Measurements from ENCODE around the gene SLC22A3. TPM values are rescaled to one million over a fixed set of nuclear protein-coding genes. Genes with fewer than 3 reads are reported as not detected.
A peak's percentile ranks its signal among the peaks of the same experiment; 100 is the strongest.

Gene SLC22A3
- total and polyA plus RNA-seq, 2 donors (not counting 1 experiment from before 2014, with no cell fraction given), result under 0.01 to 0.03 TPM

GRCh38 chr6:160455541-160456213, 107.5 kb downstream of the SLC22A3 start:
- TF ChIP-seq EZH2 (IDR thresholded peaks at IDR 0.05; ENCODE audit: low read length, missing control alignments) (no peak), CTCF (conservative IDR thresholded peaks at IDR 0.05 in 1 of 2, IDR thresholded peaks at IDR 0.05 in 1 of 2; ENCODE audit: low read depth in 1 of 2, low read length in 2 of 2) (peak; percentile 96 to 97)
- Histone ChIP-seq H3K4me1 (ENCODE audit: control insufficient read depth, extremely low read depth, insufficient read depth, low read length) (no peaks in the 10 kb centered on the region), H3K9ac (ENCODE audit: insufficient read depth, low read length) (no peak overlapping the region), H3K4me2 (ENCODE audit: extremely low read depth, insufficient read depth, low read length) (peak overlapping the region; percentile 87), H2AFZ (ENCODE audit: low read length) (peak overlapping the region; percentile 81), H3K36me3 (ENCODE audit: control insufficient read depth, insufficient read depth, low read length) (no peaks in the 10 kb centered on the region), H3K27ac (ENCODE audit: insufficient read depth, low read length) (no peak overlapping the region), H3K79me2 (ENCODE audit: control insufficient read depth, insufficient read depth, low read length) (no peaks in the 10 kb centered on the region), H3K4me3 (replicated peaks in 1 of 4; ENCODE audit: control extremely low read depth in 1 of 4, insufficient read depth in 1 of 4, low read depth in 3 of 4, low read length in 4 of 4) (peak overlapping the region; percentile 29 to 44 (median 36)), H3K27me3 (ENCODE audit: control insufficient read depth, insufficient read depth, low read length) (no peaks in the 10 kb centered on the region), H3K9me3 (ENCODE audit: control insufficient read depth, insufficient read depth, low read depth, low read length) (no peaks in the 10 kb centered on the region), H4K20me1 (ENCODE audit: control insufficient read depth, extremely low read depth, insufficient read depth, low read length) (no peaks in the 10 kb centered on the region)
- DNase-seq (ENCODE audit: low read depth in 2 of 2), result peak; percentile 42 to 68

DNA sequence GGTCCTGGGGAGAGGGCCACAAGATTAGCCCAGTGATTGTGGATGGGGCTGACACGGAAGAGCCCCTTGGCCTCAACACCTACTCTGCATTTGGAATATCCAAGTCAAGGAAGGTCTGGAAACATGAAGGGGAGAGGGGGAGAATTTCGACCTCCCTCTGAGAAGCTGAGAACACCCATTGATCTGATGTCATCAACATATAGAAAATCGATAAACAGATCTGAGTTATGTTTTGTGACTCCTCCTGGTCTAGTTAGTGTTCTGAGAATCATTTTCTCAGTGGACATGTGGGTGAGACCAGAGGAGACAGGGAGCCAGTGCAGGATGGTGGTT, 108.0 kb downstream of the SLC22A3 start:
- no peaks in the 10 kb centered on the region for H3K9me3 ChIP-seq (ENCODE audit: control insufficient read depth, insufficient read depth, low read depth, low read length)
- no peak overlapping the region for H3K9ac ChIP-seq (ENCODE audit: insufficient read depth, low read length)
- no peaks in the 10 kb centered on the region for H3K4me1 ChIP-seq (ENCODE audit: control insufficient read depth, extremely low read depth, insufficient read depth, low read length)
- no peak for TF ChIP-seq CTCF (conservative IDR thresholded peaks at IDR 0.05 in 1 of 2, IDR thresholded peaks at IDR 0.05 in 1 of 2; ENCODE audit: low read depth in 1 of 2, low read length in 2 of 2)
- TF ChIP-seq EZH2 (IDR thresholded peaks at IDR 0.05; ENCODE audit: low read length, missing control alignments), result no peak
- no peak overlapping the region for H3K27ac ChIP-seq (ENCODE audit: insufficient read depth, low read length)
- no peaks in the 10 kb centered on the region for H3K36me3 ChIP-seq (ENCODE audit: control insufficient read depth, insufficient read depth, low read length)
- no peaks in the 10 kb centered on the region for H4K20me1 ChIP-seq (ENCODE audit: control insufficient read depth, extremely low read depth, insufficient read depth, low read length)
- no peak overlapping the region for H3K4me3 ChIP-seq (replicated peaks in 1 of 4; ENCODE audit: control extremely low read depth in 1 of 4, insufficient read depth in 1 of 4, low read depth in 3 of 4, low read length in 4 of 4)
- no peak for DNase-seq (ENCODE audit: low read depth in 2 of 2)
- H3K4me2 ChIP-seq (ENCODE audit: extremely low read depth, insufficient read depth, low read length), result no peak overlapping the region
- H3K27me3 ChIP-seq (ENCODE audit: control insufficient read depth, insufficient read depth, low read length), result no peaks in the 10 kb centered on the region
- no peaks in the 10 kb centered on the region for H3K79me2 ChIP-seq (ENCODE audit: control insufficient read depth, insufficient read depth, low read length)
- H2AFZ ChIP-seq (ENCODE audit: low read length), result no peak overlapping the region

- no peaks in the 10 kb centered on the region for H3K27me3 ChIP-seq (ENCODE audit: control insufficient read depth, insufficient read depth, low read length)
- no peaks in the 10 kb centered on the region for H3K79me2 ChIP-seq (ENCODE audit: control insufficient read depth, insufficient read depth, low read length)
- H2AFZ ChIP-seq (ENCODE audit: low read length), result no peak overlapping the region
- H3K4me2 ChIP-seq (ENCODE audit: extremely low read depth, insufficient read depth, low read length), result no peak overlapping the region
- no peaks in the 10 kb centered on the region for H4K20me1 ChIP-seq (ENCODE audit: control insufficient read depth, extremely low read depth, insufficient read depth, low read length)
- no peak overlapping the region for H3K27ac ChIP-seq (ENCODE audit: insufficient read depth, low read length)
- no peak for TF ChIP-seq EZH2 (IDR thresholded peaks at IDR 0.05; ENCODE audit: low read length, missing control alignments)
- TF ChIP-seq CTCF (conservative IDR thresholded peaks at IDR 0.05 in 1 of 2, IDR thresholded peaks at IDR 0.05 in 1 of 2; ENCODE audit: low read depth in 1 of 2, low read length in 2 of 2), result no peak
- H3K4me3 ChIP-seq (replicated peaks in 1 of 4; ENCODE audit: control extremely low read depth in 1 of 4, insufficient read depth in 1 of 4, low read depth in 3 of 4, low read length in 4 of 4), result no peak overlapping the region
- peaks cover 5% of the 10 kb centered on the region for H3K4me1 ChIP-seq (ENCODE audit: control insufficient read depth, extremely low read depth, insufficient read depth, low read length)
- H3K9me3 ChIP-seq (ENCODE audit: control insufficient read depth, insufficient read depth, low read depth, low read length), result no peaks in the 10 kb centered on the region
- DNase-seq (ENCODE audit: low read depth in 2 of 2), result no peak
- no peak overlapping the region for H3K9ac ChIP-seq (ENCODE audit: insufficient read depth, low read length)
- H3K36me3 ChIP-seq (ENCODE audit: control insufficient read depth, insufficient read depth, low read length), result no peaks in the 10 kb centered on the region
Observed at GRCh38 chr6:160457823-160458222, 109.6 kb downstream of the SLC22A3 start.

All from fibroblast of lung (primary cell).